ENCODE data around the gene ARMC3. TPM values are rescaled to one million over a fixed set of nuclear protein-coding genes. Genes with fewer than 3 reads are reported as not detected.

Gene ARMC3
- total and polyA plus RNA-seq, 2 experiments from 2014 or later, result 0.24 TPM; not detected in 1

- peaks cover 32% of the 10 kb centered on the region for H3K9me3 Mint-ChIP-seq
- Histone ChIP-seq H3K4me1 (ENCODE audit: insufficient read depth) (no peaks in the 10 kb centered on the region), H4K20me1 (replicated peaks; ENCODE audit: insufficient read depth) (no peaks in the 10 kb centered on the region), H3K4me3 (no peak overlapping the region), H3F3A (replicated peaks; ENCODE audit: low read depth) (no peaks in the 10 kb centered on the region), H3K79me2 (replicated peaks; ENCODE audit: insufficient read depth) (no peaks in the 10 kb centered on the region), H3K27me3 (ENCODE audit: insufficient read depth) (no peaks in the 10 kb centered on the region), H3K4me2 (no peak overlapping the region), H3K9me2 (ENCODE audit: insufficient read depth) (no peaks in the 10 kb centered on the region), H3K27ac (ENCODE audit: low read depth) (no peak overlapping the region), H2AFZ (no peak overlapping the region), H3K36me3 (ENCODE audit: insufficient read depth) (no peaks in the 10 kb centered on the region; the same call in 1 of the 2 replicates)
- no peak for TF ChIP-seq ZNF114 (CRISPR knock-in tag; IDR thresholded peaks at IDR 0.05)
- TF ChIP-seq POLR2AphosphoS5 (IDR thresholded peaks at IDR 0.05; ENCODE audit: low read depth), result no peak
- TF ChIP-seq CTCF (conservative IDR thresholded peaks at IDR 0.05; ENCODE audit: low read depth in 2 of 2), result no peak
- no peak for TF ChIP-seq NANOG (IDR thresholded peaks at IDR 0.05; ENCODE audit: borderline replicate concordance)
- TF ChIP-seq EZH2 (IDR thresholded peaks at IDR 0.05; ENCODE audit: low read depth, unreplicated experiment), result no peak
- TF ChIP-seq CREB1 (CRISPR knock-in tag; IDR thresholded peaks at IDR 0.05; ENCODE audit: low read depth), result no peak
- TF ChIP-seq ZNF331 (CRISPR knock-in tag; IDR thresholded peaks at IDR 0.05; ENCODE audit: low read depth), result no peak
- TF ChIP-seq ETS1 (IDR thresholded peaks at IDR 0.05), result no peak
- no peak for TF ChIP-seq ZNF462 (CRISPR knock-in tag; IDR thresholded peaks at IDR 0.05)
- TF ChIP-seq STAT1 (IDR thresholded peaks at IDR 0.05; ENCODE audit: unreplicated experiment), result no peak
- TF ChIP-seq REST (IDR thresholded peaks at IDR 0.05; ENCODE audit: unreplicated experiment), result no peak
- no peak for TF ChIP-seq JUNB (IDR thresholded peaks at IDR 0.05; ENCODE audit: unreplicated experiment)
- no peak for TF ChIP-seq EZH2phosphoT487 (IDR thresholded peaks at IDR 0.05; ENCODE audit: unreplicated experiment)
- no peak for DNase-seq (ENCODE audit: low spot score)
- peaks cover 25% of the 10 kb centered on the region; the same call in 2 of the 3 replicates for H3K36me3 Mint-ChIP-seq (ENCODE audit: low read depth)
- H3K27ac Mint-ChIP-seq, result no peak overlapping the region
- no peak overlapping the region for H3K4me3 Mint-ChIP-seq
- ATAC-seq, result no peak
- H3K4me1 Mint-ChIP-seq, result no peaks in the 10 kb centered on the region
- peaks cover 2% of the 10 kb centered on the region for H3K27me3 Mint-ChIP-seq (ENCODE audit: insufficient read depth, low read depth, poor library complexity)
Observed at GRCh38 chr10:22911067-22911466, 16.8 kb upstream of the ARMC3 start.

Data from GM23338 (cell line).